ENCODE results near the gene ZNF606.
A peak's percentile ranks its signal among the peaks of the same experiment; 100 is the strongest.

Gene ZNF606

GRCh38 chr19:58003174-58003828 is 681 bp upstream of the ZNF606 start:
- peak overlapping the region; percentile 92 for H3K4me3 ChIP-seq (ENCODE audit: low read depth, low read length)
- DNase-seq (ENCODE audit: low read depth, low spot score), result no peak
- no peak for TF ChIP-seq CTCF (IDR thresholded peaks at IDR 0.05; ENCODE audit: insufficient read depth, low read length, missing control alignments)
- CTCF ChIA-PET, result interaction anchor here (1.2 to 2.1 kb wide), 2 partner anchors 10 to 12 kb away, joined by 3 to 9 read pairs; no protein-coding TSS in a partner anchor
- POLR2A ChIA-PET, result interaction anchor here (0.6 to 0.7 kb wide), 3 partner anchors 32 to 68 kb away, joined by 3 read pairs; partner anchors contain the start of gene ZNF418

- no peak for DNase-seq (ENCODE audit: low read depth, low spot score)
- ChIA-PET CTCF (interaction anchor here (2.0 to 2.1 kb wide), 2 partner anchors 8 to 15 kb away, joined by 5 to 9 read pairs; no protein-coding TSS in a partner anchor), POLR2A (no interaction called here)
- H3K4me3 ChIP-seq (ENCODE audit: low read depth, low read length), result peak overlapping the region; percentile 92
- no peak for TF ChIP-seq CTCF (IDR thresholded peaks at IDR 0.05; ENCODE audit: insufficient read depth, low read length, missing control alignments)
Observed at GRCh38 chr19:58001895-58002369, 688 bp downstream of the ZNF606 start.

- DNase-seq (ENCODE audit: low read depth, low spot score), result no peak
- no peak overlapping the region for H3K4me3 ChIP-seq (ENCODE audit: low read depth, low read length)
- ChIA-PET CTCF (interaction anchor here (2.0 kb wide), 1 partner anchor 14 kb away, joined by 5 read pairs; no protein-coding TSS in a partner anchor), POLR2A (no interaction called here)
- no peak for TF ChIP-seq CTCF (IDR thresholded peaks at IDR 0.05; ENCODE audit: insufficient read depth, low read length, missing control alignments)
Observed at GRCh38 chr19:58000677-58001076, 1.9 kb downstream of the ZNF606 start.

- CTCF ChIA-PET, result interaction anchor here (2.5 kb wide), 1 partner anchor 10 kb away, joined by 9 read pairs; the partner anchor contains the start of gene ZNF606
- H3K4me3 ChIP-seq (ENCODE audit: low read depth, low read length), result no peak overlapping the region
- no peak for TF ChIP-seq CTCF (IDR thresholded peaks at IDR 0.05; ENCODE audit: insufficient read depth, low read length, missing control alignments)
- POLR2A ChIA-PET, result no interaction called here
- no peak for DNase-seq (ENCODE audit: low read depth, low spot score)
Observed at GRCh38 chr19:57992841-57993240, 9.8 kb downstream of the ZNF606 start.

GRCh38 chr19:57978586-57979289 is 23.9 kb downstream of the ZNF606 start:
- no peak overlapping the region for H3K4me3 ChIP-seq (ENCODE audit: low read depth, low read length)
- POLR2A ChIA-PET, result no interaction called here
- CTCF ChIA-PET, result no interaction called here
- DNase-seq (ENCODE audit: low read depth, low spot score), result no peak
- no peak for TF ChIP-seq CTCF (IDR thresholded peaks at IDR 0.05; ENCODE audit: insufficient read depth, low read length, missing control alignments)

- CTCF ChIA-PET, result no interaction called here
- no peak within 1 kb of the TSS for H3K4me3 ChIP-seq (ENCODE audit: low read depth, low read length)
- POLR2A ChIA-PET, result no interaction called here
- no peak for TF ChIP-seq CTCF (IDR thresholded peaks at IDR 0.05; ENCODE audit: insufficient read depth, low read length, missing control alignments)
- DNase-seq (ENCODE audit: low read depth, low spot score), result no peak
Observed at GRCh38 chr19:57974434-57974833, 28.2 kb downstream of the ZNF606 start, which contains the start of gene C19orf18. TSS of gene C19orf18 (minus strand) at chr19:57974534. CDS start at chr19:57974432, 102 bp downstream.

All from AG04449 (cell line).